Measurements from ENCODE around the gene BCL11A.

The BCL11A gene

DNA sequence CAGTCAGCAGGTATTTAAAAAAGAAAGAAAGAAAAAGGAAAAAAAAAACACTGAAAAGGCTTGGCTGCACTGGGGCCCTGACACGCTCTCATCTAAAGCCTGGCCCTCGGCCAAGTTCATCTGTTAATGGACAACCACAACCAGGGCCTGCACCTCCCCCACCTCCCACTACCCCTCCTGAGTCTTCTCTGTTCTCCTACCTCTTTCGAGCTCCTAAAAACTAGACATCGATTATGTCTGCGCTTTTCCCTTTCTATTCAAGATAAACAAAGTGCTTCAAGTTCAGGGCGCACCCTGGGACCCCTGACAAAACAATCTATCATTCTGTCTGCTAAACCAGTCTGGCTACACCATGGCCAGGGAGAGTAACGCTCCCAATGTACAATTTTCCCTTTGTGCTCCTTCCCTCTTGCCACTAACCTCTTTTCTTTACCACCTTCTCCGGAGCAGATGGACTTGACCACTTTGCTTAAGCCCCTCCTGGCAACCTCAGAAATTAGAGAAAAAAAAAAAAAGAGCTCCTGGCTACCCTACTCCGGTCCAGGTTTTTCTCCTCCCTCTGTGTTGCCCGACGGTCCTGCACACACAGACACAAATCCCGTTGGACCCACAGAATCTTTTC is 22.7 kb downstream of the BCL11A start:
- H3K9ac ChIP-seq (ENCODE audit: low read depth, low read length): peak overlapping the region; percentile 20; the same call in 1 of the 2 replicates
- no peaks in the 10 kb centered on the region for H3K9me3 ChIP-seq (ENCODE audit: control insufficient read depth, insufficient read depth, low read length)
- peaks cover 74% of the 10 kb centered on the region for H3K4me1 ChIP-seq (ENCODE audit: insufficient read depth, low read length)
- H3K36me3 ChIP-seq (ENCODE audit: insufficient read depth, low read length): no peaks in the 10 kb centered on the region

DNA sequence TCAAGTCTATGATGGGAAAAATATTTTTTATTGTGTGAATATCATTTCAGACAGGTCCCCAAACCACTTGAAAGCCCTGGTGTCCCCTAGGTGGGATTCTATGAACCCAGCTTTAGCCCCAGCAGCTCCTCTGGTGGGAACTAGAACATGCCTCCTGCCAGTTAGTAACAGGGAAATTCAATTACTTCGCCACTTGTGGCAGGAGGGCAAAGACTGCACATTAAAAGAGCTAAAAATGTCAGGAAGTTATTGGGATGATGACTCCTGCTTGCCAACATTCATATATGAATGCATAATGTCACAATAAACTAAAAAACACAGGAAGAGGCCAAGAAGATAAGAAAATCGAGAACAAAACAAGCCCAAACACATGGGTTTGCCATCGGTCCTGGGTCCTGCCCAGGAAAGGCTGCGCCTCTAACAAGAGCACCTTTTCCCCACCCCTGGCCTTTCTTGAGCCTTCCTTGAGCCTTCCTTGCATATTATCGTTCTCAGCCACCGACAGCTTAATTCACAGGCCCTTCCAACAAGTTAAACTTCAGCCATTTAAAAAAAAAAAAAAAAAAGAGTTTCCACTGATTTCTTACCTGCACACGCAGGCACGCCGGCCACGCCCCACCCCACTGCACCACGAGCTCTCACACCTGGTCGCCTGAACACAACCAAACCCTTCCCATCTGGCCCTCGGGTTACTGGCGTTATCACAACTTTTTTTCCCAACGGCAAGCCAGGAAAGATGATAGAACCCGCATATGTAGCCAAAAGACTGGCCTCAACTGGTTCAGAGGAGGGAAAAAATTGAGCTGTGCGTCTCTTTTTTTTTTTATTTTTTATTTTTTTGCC is 23.4 kb downstream of the BCL11A start:
- peaks cover 66% of the 10 kb centered on the region for H3K4me1 ChIP-seq (ENCODE audit: insufficient read depth, low read length)
- no peaks in the 10 kb centered on the region for H3K36me3 ChIP-seq (ENCODE audit: insufficient read depth, low read length)
- H3K9ac ChIP-seq (ENCODE audit: low read depth, low read length): no peak overlapping the region
- H3K9me3 ChIP-seq (ENCODE audit: control insufficient read depth, insufficient read depth, low read length): no peaks in the 10 kb centered on the region

DNA sequence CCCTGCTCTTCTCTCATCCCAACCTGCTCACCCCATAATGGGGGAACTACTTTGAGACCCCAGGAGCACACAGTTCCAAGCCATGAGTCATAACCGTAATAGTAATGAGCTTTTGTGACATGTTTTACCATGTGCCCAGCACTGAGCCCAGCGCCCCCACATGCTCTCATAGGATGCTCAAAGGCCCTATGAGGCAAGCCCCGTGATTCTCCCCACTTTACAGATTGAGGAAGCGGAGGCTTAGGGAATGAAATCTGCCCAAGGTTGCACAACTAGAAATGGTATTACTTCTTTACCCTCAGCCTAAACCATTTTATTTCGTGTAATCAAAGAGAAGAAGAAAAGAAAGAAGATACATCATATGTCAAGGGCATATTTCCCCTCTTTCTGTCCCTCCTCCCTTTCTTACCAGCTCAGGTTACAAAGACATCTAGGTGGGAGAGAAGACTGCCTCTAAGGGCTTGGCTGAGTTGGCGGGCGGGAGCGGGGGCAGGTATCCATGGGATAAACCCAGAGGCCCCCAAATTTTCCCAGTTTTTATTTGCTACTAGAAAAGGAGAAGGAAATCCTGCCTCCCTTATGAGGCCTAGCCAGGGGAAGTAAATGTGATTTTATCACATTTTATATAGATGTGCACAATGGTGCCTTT is 24.2 kb downstream of the BCL11A start:
- Histone ChIP-seq H3K9me3 (ENCODE audit: control insufficient read depth, insufficient read depth, low read length) (no peaks in the 10 kb centered on the region), H3K9ac (ENCODE audit: low read depth, low read length) (no peak overlapping the region), H3K4me1 (ENCODE audit: insufficient read depth, low read length) (peaks cover 59% of the 10 kb centered on the region), H3K36me3 (ENCODE audit: insufficient read depth, low read length) (no peaks in the 10 kb centered on the region)

DNA sequence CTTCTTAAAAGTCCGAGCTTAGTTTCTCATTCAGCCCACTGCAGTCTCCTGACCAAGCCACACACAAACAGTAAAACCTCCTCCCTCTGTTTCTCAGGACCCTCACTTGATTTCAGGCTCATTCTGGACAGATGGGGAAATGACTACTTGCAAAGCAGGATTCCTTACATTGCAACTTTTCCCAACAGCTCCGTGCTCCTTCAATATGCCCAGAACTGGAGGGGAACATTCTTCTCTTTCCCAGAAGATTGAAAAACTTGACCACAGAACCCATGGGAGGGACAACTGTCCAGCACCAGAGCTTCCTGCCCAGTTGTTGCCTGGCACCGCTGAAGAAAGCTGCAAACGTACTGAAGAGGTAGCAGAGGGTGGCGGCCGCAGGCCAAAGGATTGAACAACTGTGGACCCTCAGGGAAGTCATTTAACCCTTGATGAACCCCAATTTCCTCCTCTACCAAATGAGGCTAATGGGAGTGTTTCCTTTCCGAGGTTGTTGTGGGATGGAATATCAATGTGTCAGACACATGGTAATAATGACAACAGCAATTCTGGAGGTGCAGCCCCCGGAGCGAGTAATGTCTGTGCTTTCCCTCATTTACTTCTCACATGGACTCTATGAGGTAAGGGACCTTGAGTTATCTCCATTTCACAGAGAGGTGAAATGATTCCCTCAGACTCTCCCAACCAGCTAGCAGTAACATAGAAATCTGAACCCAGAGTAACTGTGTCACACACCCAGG is 25.0 kb downstream of the BCL11A start:
- Histone ChIP-seq H3K9me3 (ENCODE audit: control insufficient read depth, insufficient read depth, low read length) (no peaks in the 10 kb centered on the region), H3K4me1 (ENCODE audit: insufficient read depth, low read length) (peaks cover 50% of the 10 kb centered on the region), H3K36me3 (ENCODE audit: insufficient read depth, low read length) (no peaks in the 10 kb centered on the region), H3K9ac (ENCODE audit: low read depth, low read length) (no peak overlapping the region)

DNA sequence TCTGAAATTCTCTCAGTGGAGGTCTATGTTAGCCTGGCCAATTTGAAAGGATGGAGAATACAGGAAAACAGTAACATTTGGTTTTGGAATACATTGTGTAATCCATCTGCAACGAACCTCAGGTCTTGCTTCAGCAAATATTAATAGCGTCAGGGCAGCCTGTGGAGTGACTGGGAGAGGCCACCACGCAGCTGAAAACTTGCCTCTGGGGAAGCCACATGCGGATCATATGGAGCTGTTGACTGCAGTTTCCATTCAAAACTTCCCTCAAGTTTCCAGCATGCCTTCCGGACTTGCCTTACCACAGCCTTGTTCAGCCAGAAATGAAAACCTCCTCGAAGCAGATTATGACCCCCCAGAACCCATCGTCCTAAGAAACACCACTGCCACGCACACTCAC is 25.7 kb downstream of the BCL11A start:
- Histone ChIP-seq H3K4me1 (ENCODE audit: insufficient read depth, low read length) (peaks cover 44% of the 10 kb centered on the region), H3K36me3 (ENCODE audit: insufficient read depth, low read length) (no peaks in the 10 kb centered on the region), H3K9me3 (ENCODE audit: control insufficient read depth, insufficient read depth, low read length) (no peaks in the 10 kb centered on the region)

DNA sequence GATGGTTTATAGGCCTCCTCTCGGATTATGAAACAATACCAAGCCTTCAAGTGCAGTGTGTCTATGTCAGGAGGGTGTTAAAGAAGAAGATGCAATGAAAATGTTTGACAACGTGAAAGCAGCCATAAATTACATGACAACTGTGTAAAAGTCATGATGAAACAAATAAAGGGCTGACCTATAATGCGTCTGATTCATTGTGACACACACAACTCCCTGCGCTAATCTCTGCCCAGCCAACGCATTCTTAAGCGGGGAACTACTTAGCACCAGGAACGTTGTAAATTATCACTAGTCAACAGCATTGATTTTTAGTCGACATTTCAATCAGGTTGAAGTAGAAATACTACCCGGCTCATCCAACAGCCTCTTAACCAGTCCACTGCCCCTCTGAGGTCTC is 26.8 kb downstream of the BCL11A start:
- no peaks in the 10 kb centered on the region for H3K9me3 ChIP-seq (ENCODE audit: control insufficient read depth, insufficient read depth, low read length)
- peaks cover 36% of the 10 kb centered on the region for H3K4me1 ChIP-seq (ENCODE audit: insufficient read depth, low read length)
- no peaks in the 10 kb centered on the region for H3K36me3 ChIP-seq (ENCODE audit: insufficient read depth, low read length)
- H3K9ac ChIP-seq (ENCODE audit: low read depth, low read length): no peak overlapping the region

More for the DNA sequence above, 25.7 kb downstream of the BCL11A start:
- no peak overlapping the region for H3K9ac ChIP-seq (ENCODE audit: low read depth, low read length)

DNA sequence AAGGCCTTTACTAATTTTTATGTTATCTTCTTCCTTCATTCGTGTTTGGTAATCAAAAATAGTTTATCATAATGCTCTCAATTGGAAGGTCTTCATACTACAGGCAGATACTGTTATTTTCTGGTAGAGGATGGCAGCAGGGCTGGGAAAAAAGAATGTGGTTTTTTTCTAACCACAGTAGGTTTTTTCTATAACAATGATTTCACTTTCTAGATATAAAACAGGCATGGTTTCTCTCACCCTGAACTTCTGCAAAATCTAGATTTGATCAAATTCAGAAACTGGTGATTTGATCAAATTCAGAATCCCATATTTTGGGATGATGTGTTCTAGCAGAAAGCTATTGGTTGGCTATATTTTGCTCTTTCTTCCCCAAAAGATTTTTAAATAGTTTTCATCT is 27.6 kb downstream of the BCL11A start:
- Histone ChIP-seq H3K4me1 (ENCODE audit: insufficient read depth, low read length) (peaks cover 38% of the 10 kb centered on the region), H3K9ac (ENCODE audit: low read depth, low read length) (no peak overlapping the region), H3K9me3 (ENCODE audit: control insufficient read depth, insufficient read depth, low read length) (no peaks in the 10 kb centered on the region), H3K36me3 (ENCODE audit: insufficient read depth, low read length) (no peaks in the 10 kb centered on the region)

DNA sequence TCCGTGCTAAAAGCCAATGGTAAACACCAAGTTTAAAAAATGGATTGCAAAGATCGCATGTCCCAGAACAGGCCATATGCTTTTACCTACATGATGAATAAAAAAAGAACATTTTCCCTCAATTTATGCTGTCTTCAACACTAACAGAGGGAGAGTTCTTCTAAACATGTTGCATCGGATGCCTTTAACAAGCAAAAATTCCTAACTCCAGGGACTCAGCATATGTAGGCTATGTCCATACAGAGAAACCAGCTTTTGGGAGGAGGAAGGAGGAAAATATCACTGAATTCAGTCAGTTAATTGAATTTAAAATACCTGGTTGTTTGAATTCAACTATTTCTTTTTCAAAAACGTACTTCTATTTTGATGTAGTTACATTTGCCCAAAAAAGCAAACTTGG is 28.6 kb downstream of the BCL11A start:
- Histone ChIP-seq H3K4me1 (ENCODE audit: insufficient read depth, low read length) (peaks cover 36% of the 10 kb centered on the region), H3K9ac (ENCODE audit: low read depth, low read length) (no peak overlapping the region), H3K36me3 (ENCODE audit: insufficient read depth, low read length) (no peaks in the 10 kb centered on the region), H3K9me3 (ENCODE audit: control insufficient read depth, insufficient read depth, low read length) (no peaks in the 10 kb centered on the region)

DNA sequence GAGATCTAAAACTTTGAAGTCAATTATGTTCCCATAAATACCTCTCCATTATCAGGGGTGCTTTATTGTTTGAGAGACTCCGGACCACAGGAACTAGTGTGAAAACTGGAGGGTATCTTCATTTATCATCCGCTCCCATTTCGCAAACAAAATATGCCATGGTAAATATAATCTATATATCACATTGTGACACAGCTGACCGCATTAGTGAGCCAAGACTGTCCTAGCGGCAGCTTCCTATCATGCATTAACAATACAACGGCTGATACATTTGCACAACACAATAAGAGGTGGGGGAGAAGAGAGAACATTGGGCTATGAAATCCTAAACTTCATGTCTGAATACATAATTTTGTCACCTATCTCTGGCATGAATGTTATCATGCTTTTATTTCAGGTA is 29.5 kb downstream of the BCL11A start:
- Histone ChIP-seq H3K9ac (ENCODE audit: low read depth, low read length) (no peak overlapping the region), H3K9me3 (ENCODE audit: control insufficient read depth, insufficient read depth, low read length) (no peaks in the 10 kb centered on the region), H3K4me1 (ENCODE audit: insufficient read depth, low read length) (peaks cover 34% of the 10 kb centered on the region), H3K36me3 (ENCODE audit: insufficient read depth, low read length) (no peaks in the 10 kb centered on the region)

DNA sequence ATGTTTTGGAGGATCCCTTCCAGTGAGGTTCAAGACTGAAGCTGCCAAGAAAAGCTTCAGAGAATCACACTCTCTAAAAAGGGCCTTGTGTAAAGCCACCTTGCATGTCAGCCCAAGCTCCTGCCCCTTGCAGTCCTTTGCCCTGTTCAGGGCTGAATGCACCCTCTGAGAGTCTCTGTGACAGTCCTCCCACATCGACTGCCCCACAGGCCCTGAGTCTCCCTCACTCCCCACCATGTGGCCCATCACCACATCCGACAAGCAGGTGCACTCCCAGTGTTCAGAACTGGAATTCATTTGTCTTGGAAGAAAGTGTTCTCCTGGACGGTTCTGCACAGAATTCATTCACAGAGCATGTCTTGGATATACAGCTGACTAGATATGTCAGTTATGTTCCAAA is 31.0 kb downstream of the BCL11A start:
- peaks cover 36% of the 10 kb centered on the region for H3K4me1 ChIP-seq (ENCODE audit: insufficient read depth, low read length)
- H3K36me3 ChIP-seq (ENCODE audit: insufficient read depth, low read length): no peaks in the 10 kb centered on the region

DNA sequence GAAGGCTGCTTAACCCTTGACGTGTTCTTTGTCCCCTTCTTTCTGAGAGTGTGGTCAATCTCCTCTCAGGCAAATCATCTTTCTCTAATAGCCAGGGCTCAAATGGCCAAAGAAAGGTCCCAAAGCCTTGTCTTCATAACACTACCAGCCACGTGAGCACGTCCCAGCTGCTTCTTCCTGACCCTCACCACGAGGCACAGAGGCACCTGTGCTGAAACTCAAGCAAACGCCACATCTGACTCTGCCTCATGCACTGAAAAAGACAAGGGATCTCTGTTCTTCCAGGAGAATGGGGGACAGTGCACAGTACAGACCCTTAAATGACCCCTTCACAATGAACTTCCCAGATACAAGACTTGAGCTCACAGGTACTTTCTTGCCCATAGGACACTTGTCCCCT is 31.8 kb downstream of the BCL11A start:
- Histone ChIP-seq H3K36me3 (ENCODE audit: insufficient read depth, low read length) (no peaks in the 10 kb centered on the region), H3K4me1 (ENCODE audit: insufficient read depth, low read length) (peaks cover 44% of the 10 kb centered on the region), H3K9me3 (ENCODE audit: control insufficient read depth, insufficient read depth, low read length) (no peaks in the 10 kb centered on the region), H3K9ac (ENCODE audit: low read depth, low read length) (no peak overlapping the region)

More for the DNA sequence above, 31.0 kb downstream of the BCL11A start:
- Histone ChIP-seq H3K9me3 (ENCODE audit: control insufficient read depth, insufficient read depth, low read length) (no peaks in the 10 kb centered on the region), H3K9ac (ENCODE audit: low read depth, low read length) (no peak overlapping the region)

DNA sequence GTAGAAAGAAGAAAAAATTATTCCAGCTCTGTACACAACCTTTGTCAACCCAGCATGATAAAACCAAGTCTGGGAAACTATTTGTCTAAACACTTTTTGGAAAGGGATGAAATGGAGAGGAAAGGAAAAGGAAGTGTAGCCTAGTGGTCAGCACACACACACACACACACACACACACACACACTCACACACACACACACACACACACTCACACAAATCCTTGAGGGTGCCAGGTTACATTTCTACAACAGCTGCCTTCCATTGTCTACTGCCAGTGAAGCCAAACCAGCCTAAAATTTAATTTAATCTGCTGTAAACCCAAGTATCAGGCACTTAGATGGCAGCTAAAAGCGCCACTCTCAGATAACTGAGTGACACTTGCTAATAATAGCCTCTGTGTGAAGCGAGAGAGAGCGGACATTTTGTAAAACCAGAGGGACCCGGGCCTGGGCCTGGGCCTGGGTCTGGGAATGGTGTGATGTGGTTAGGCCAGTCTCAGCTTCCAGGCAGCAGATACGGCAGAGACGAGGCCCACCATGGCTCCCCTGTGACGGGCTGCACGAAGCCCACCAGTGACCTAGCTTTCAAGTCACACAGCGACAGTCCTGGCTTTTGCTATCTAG is 32.4 kb downstream of the BCL11A start:
- Histone ChIP-seq H3K4me1 (ENCODE audit: insufficient read depth, low read length) (peaks cover 50% of the 10 kb centered on the region), H3K9me3 (ENCODE audit: control insufficient read depth, insufficient read depth, low read length) (no peaks in the 10 kb centered on the region), H3K9ac (ENCODE audit: low read depth, low read length) (no peak overlapping the region), H3K36me3 (ENCODE audit: insufficient read depth, low read length) (no peaks in the 10 kb centered on the region)

DNA sequence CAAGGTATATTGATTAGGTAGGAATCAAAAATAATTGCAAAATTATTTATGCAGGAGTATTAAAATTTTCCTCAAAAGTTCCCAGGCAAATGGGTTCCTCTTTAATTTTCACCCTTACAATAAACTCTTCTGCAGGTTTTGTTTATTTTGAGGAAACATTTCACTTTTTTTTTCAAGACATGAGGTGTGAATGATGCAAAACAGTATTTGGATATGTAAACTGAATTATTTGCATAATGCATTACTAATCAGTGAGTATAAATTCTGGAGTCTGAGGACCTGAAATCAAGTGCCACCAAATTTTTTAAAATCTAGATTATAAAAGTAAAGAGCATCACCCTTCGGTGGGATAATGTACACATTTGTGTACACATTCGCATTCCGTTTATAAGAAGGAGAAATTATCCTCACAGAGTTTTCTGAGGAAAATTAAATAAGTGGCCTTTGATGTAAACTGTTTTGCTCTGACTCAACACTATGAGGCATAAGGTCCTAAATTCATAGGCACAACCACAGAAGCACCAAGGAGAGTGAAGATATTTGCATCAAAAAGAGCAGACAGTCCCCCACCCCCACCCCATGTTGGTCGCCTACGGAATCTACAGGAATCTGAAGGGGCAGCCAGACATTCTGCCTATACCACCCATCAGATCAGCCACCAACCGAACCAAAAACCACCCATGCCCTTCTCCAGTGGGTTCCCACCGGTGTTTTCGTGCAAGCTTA is 33.1 kb downstream of the BCL11A start:
- Histone ChIP-seq H3K4me1 (ENCODE audit: insufficient read depth, low read length) (peaks cover 57% of the 10 kb centered on the region), H3K36me3 (ENCODE audit: insufficient read depth, low read length) (no peaks in the 10 kb centered on the region), H3K9me3 (ENCODE audit: control insufficient read depth, insufficient read depth, low read length) (no peaks in the 10 kb centered on the region), H3K9ac (ENCODE audit: low read depth, low read length) (no peak overlapping the region)
